ENCODE results near the gene CIDEC. TPM values are rescaled to one million over a fixed set of nuclear protein-coding genes. Genes with fewer than 3 reads are reported as not detected.
"Not testable (repeated sequence)": the region's sequence is repeated elsewhere in the genome, so short reads cannot be mapped to it uniquely, and the experiment has no call there.

Gene CIDEC
- total RNA-seq, 1 donor from 2014 or later, result 29.4 TPM

DNA sequence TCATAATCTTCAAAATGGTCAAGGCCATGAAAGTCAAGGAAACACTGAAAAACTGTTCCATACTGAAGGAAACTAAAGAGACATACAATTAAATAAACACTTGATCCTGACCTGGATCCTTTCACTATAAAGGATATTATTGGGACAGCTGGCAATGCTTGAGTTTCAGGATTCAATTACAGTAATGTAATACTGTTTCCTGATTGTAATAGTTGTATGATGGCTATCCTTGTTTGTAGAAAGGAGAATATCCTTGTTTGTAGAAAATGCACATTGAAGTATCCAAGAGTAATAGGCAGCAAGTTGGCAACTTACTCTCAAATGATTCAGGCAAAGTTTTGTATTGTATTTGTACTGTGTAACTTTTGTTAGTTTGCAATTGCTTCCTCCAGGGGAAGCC is 4.6 kb downstream of the CIDEC start:
- DNase-seq, result no peak

GRCh38 chr3:9872067-9872466 is 8.0 kb downstream of the CIDEC start:
- not testable (repeated sequence) for DNase-seq

DNA sequence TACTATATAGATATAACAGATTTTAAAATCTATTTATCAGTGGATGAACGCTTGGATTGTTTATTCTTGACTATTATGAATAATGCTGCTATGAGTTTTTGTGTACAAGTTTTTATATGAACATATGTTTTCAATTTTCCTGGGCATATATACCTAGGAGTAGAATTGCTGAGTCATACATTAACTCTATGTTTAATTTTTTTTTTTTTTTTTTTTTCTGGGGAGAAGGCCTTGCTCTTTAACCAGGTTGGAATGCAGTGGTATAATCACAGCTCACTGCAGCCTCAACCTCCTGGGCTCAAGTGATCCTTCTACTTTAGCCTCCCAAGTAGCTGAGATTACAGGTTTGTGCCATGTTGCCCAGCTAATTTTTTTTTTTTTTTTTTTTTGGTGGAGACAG is 9.1 kb downstream of the CIDEC start:
- no peak for DNase-seq

DNA sequence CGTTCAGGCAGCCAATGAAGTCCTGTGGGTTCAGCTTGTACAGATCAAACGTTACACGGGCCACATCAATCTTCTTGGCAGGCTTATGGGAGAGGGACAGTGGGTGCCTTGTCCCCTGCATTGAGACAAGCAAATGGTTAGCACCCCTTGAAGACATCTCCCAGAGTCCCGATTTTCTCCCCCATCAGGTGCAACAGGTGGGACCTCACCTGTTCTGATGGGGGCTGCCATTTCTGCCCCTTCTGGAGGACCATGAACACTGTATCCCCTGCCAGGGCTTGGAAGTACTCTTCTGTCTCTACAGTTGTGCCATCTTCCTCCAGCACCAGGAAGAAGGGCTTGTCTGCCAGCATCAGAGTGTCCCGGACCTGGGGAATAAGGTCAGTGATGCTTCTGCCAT is 10.1 kb downstream of the CIDEC start:
- DNase-seq, result no peak

- DNase-seq, result no peak
These were observed 12.9 kb downstream of the CIDEC start for GRCh38 chr3:9867106-9867505.

GRCh38 chr3:9866639-9867038 is 13.4 kb downstream of the CIDEC start:
- no peak for DNase-seq

- not testable (repeated sequence) for DNase-seq
These were observed 14.9 kb downstream of the CIDEC start for GRCh38 chr3:9865125-9865637.

DNA sequence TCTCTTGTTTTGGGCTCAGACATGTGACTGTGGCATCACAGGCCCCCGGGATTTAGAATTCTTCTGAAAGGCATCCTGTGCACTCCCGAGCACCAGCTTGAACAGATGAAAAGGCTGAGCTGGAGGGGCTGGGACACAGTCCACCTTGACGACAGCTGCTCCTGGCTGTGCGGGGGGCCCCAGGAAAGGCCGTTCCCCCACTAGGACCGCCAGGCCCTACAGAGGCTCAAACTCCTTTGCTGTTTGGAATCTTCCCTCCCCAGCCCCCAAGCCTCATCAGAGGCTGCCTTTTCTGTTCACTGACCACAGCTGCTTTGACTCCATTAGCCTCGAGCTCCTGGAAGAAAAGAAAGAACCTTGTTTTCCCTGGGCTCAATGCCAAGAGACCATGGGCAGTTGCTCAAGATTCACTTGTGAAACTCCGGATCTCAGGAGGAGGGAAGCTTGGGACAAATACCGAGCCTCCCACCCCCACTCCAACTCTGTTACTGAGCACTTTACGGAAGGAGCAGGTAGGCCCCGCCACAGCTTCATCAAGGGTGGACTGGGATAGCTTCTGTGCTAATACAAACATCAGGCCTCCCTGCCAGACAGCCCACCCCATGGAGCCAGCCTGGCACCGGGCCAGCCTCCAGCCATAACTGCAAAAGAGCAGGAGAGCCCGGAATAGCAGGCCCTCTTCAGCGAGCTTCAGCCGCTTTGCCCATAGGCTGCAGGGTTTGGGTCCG is 15.7 kb downstream of the CIDEC start:
- peak; percentile 16 for DNase-seq

- DNase-seq, result no peak
These were observed 16.8 kb downstream of the CIDEC start for GRCh38 chr3:9863058-9863772.

DNA sequence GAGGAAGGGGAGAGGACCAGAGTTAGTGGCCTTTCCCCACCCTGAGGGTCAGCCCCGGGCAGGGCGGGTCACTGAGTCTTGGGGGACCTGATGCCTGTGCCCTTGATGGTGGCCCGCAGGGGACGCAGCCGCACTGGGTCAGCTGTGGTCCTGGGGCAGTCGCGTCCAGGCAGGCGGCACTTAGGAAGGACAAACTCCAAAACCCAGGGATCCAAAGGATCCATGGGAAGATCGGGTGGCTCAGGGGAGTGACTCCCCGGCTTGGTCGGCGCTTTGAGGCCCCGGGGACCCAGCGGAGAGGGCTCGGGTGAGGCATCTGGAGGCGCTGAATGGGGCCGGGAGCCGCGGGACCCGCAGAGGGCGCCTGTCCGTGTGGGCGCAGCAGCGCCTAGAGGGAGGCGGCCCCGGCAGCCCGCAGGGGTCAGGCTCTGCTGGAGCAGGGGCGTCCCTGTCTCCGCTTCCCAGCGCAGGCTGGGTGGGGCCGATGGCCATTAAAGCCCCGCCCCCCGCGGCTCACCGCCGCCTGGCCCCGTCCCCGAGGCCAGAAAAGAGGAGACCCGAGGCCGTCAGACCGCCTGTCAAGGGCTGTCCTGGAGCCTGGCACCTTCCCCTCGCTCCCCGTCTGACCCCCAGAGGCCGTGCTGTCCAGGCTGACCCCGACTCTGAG is 17.5 kb downstream of the CIDEC start:
- no peak for DNase-seq

GRCh38 chr3:9861626-9862130 is 18.4 kb downstream of the CIDEC start:
- no peak for DNase-seq

- DNase-seq, result no peak
These were observed 18.9 kb downstream of the CIDEC start for GRCh38 chr3:9861201-9861600.

GRCh38 chr3:9859530-9860025 is 20.5 kb downstream of the CIDEC start:
- DNase-seq, result no peak

- no peak for DNase-seq
These were observed 24.5 kb downstream of the CIDEC start for GRCh38 chr3:9855594-9855993.

- DNase-seq, result not testable (repeated sequence)
These were observed 25.6 kb downstream of the CIDEC start for GRCh38 chr3:9854291-9854940.

DNA sequence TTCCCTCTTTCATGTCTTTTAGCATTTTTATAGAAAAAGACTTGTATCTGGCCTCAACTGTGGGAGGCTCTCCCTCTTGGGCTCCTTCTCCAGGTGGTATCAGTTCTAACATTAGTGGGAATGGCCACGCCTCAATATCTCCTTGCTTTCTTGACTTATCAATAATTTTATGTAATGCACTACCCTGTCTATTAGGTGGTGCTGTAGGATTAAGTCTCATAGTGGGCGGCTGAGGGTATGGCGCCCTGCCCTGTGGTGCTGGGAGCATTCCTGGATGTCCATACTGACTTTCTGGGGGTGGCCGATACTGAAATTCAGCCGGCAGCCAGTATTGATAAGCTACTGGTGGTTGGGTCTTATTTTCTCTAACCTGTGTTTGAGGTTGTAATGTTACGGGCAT is 27.5 kb downstream of the CIDEC start:
- no peak for DNase-seq

GRCh38 chr3:9851926-9852325 is 28.1 kb downstream of the CIDEC start:
- not testable (repeated sequence) for DNase-seq

- not testable (repeated sequence) for DNase-seq
These were observed 28.7 kb downstream of the CIDEC start for GRCh38 chr3:9851383-9851782.

DNA sequence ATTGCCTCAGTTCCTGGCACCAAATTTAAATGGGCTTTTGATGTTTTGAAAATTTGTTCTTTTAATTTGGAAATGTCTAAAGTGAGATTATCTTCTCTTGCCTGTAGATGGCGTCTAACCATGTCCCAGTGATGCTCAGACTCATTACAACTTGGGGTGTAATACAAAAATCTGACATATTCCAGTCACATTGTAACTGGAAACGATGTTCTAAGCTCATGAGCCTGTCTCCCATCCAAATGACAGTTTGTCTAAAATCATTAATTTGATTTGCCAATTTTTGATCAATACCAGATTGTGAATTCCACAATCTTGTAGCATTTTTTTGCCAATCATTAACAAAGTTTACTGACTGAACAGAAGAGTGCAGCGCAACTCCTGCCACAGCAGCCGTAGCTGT is 31.2 kb downstream of the CIDEC start:
- peak; percentile 42 for DNase-seq

DNA sequence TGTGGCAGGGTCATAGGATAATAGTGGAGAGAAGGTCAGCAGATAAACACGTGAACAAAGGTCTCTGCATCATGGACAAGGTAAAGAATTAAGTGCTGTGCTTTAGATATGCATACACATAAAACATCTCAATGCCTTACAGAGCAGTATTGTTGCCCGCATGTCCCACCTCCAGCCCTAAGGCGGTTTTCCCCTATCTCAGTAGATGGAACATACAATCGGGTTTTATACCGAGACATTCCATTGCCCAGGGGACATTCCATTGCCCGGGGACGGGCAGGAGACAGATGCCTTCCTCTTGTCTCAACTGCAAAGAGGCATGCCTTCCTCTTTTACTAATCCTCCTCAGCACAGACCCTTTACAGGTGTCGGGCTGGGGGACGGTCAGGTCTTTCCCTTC is 32.2 kb downstream of the CIDEC start:
- DNase-seq, result not testable (repeated sequence)

DNA sequence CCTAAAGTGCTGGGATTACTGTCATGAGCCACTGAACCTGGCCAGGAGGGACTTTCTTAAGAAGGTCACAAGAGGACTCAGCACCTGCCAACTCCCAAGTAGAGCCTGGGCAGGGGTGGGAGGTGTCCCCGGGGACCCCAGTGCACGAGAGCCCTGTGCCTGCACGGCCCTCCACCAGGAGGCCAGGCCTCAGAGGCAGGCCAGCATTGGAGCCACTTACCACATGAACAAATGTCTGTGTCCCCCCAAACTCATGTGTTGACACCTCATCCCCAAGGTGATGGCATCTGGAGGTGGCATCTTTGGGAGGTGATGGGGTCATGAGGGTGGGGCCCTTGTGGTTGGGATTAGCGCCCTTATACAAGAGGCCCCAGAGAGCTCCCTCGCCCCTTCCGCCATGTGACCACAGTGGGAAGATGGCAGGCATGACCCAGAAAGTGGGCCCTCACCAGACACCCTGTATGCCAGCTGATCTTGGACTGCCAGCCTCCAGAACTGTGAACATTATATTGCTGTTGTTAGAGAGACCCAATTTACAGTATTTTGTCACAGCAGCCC is 33.0 kb downstream of the CIDEC start:
- no peak for DNase-seq

DNA sequence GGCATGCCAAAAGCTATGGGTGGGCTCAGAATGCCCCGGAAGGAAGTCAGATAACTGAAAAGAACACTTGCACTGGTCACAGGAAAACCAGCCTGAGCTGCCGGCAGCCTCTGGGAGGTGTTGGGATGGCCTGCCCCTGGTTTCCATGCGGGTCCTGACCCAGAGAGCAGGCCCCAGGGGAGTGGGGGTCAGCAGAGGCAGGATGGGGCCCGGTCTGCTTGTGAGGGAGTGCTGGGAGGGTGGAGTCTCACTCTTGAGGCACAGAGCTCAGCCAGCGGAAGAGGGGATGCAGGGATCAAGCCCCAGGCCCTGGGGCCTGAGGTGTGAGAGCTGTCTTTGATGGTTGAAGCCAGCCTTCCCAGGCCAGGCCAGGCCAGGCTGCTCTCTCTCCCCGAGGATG is 33.8 kb downstream of the CIDEC start:
- no peak for DNase-seq
